Kidney (tissue), 14 donors: Measurements from ENCODE around the gene PKD1. TPM values are rescaled to one million over a fixed set of nuclear protein-coding genes. Genes with fewer than 3 reads are reported as not detected.

Experiments
- DNase-seq, 5 donors: peaks; one replicate each; pipeline ENCODE4 v3.0.0-alpha.2; 2013 to 2020
- FAIRE-seq: peaks from 2 replicates; lab custom pipeline; 2012; peaks lifted over from hg19 to GRCh38; lab: Jason Lieb, UNC
- H3K27ac ChIP-seq, 2 donors: one replicate each; pipeline ENCODE4 v1.7.0; 2013; ENCODE audit warnings: low read depth in 2 of 2, low read length in 2 of 2, inconsistent platforms in 1 of 2
- H3K27me3 ChIP-seq: one replicate; pipeline ENCODE4 v1.7.1; 2013; ENCODE audit warnings: low read length, inconsistent platforms; ENCODE audit not compliant: control insufficient read depth, insufficient read depth
- H3K36me3 ChIP-seq, 3 donors: one replicate each; pipeline versions ENCODE4 v1.7.0 to v1.7.1; 2013; ENCODE audit warnings: low read length in 3 of 3, control low read depth in 1 of 3, inconsistent platforms in 1 of 3; ENCODE audit not compliant: insufficient read depth in 3 of 3, control insufficient read depth in 2 of 3
- H3K4me1 ChIP-seq, 3 donors: one replicate each; pipeline versions ENCODE4 v1.7.0 to v1.7.1; 2013; ENCODE audit warnings: low read length in 3 of 3, inconsistent platforms in 1 of 3, low read depth in 1 of 3; ENCODE audit not compliant: control insufficient read depth in 2 of 3, insufficient read depth in 2 of 3
- H3K4me3 ChIP-seq, 3 donors: one replicate each; pipeline versions ENCODE4 v1.7.0 to v1.8.1; 2013; ENCODE audit warnings: low read length in 3 of 3, control low read depth in 1 of 3, inconsistent platforms in 1 of 3
- H3K9ac ChIP-seq, 3 donors: one replicate each; pipeline versions ENCODE4 v1.7.0 to v1.7.1; 2013; ENCODE audit warnings: low read length in 3 of 3, control low read depth in 1 of 3, inconsistent platforms in 1 of 3
- H3K9me3 ChIP-seq, 3 donors: one replicate each; pipeline versions ENCODE4 v1.7.0 to v1.7.1; 2013; ENCODE audit warnings: low read length in 3 of 3, control low read depth in 1 of 3, inconsistent platforms in 1 of 3; ENCODE audit not compliant: control insufficient read depth in 2 of 3, insufficient read depth in 1 of 3
- CTCF ChIP-seq: IDR thresholded peaks from 3 replicates; pipeline ENCODE4 v1.5.1; 2012; ENCODE audit warnings: mild to moderate bottlenecking, moderate library complexity, borderline replicate concordance; ENCODE audit not compliant: insufficient read depth; ENCODE audit errors: extremely low read depth
- intact Hi-C: fragments of 100-400 bp; cut with DNase I; formaldehyde crosslinking; loops from one replicate; pipeline ENCODE4 v1.11.1; 2022
- polyA plus RNA-seq: library from polyadenylated mRNA; stranded (reverse); fragments of 350-450 nt; fragmentation: Illumina TruSeq; extraction: RNeasy Lipid Tissue Mini Kit (QIAGEN cat#74804); gene quantifications from one replicate; pipeline ENCODE4 v1.2.3, GENCODE V29; 2014; ENCODE audit warnings: low read depth, low replicate concordance; ENCODE audit not compliant: insufficient read depth
- total RNA-seq: library from RNA; stranded (reverse); fragmentation: NEBNext Ultra II Directional; extraction: Animal tissue kit (Norgen Biotek cat#: 25700); gene quantifications from one replicate; pipeline ENCODE4 v1.2.1, GENCODE V29; 2021
- donor health status: control.
- donor health status: control.
- donor health status: control.
- donor health status: control.
- donor health status: control.
- donor health status: DM: yes; HTN: yes; CAD: no.
- donor health status: Normal renal cell carcinoma (clear cell type).

PKD1 gene
- total and polyA plus RNA-seq, 2 donors from 2014 or later: 16.2 to 88.3 TPM

GRCh38 chr16:2095918-2096582, 39.6 kb downstream of the PKD1 start:
- Histone ChIP-seq H3K27me3 (no peaks in the 10 kb centered on the region), H3K9me3 (no peaks in the 10 kb centered on the region), H3K36me3 (peaks cover 0 to 7% (median 2%) of the 10 kb centered on the region in 3 donors), H3K9ac (no peak overlapping the region), H3K4me1 (peaks cover 0 to 5% (median 3%) of the 10 kb centered on the region in 3 donors), H3K27ac (no peak overlapping the region), H3K4me3 (no peak overlapping the region)
- intact Hi-C loops: no loop called here
- peak in 1 of 5 donors; percentile 28 for DNase-seq
- no peak for FAIRE-seq
- TF ChIP-seq CTCF: no peak

GRCh38 chr16:2095315-2095853, 40.3 kb downstream of the PKD1 start:
- no peaks in the 10 kb centered on the region for H3K9me3 ChIP-seq
- peaks cover 0 to 7% (median 2%) of the 10 kb centered on the region in 3 donors for H3K36me3 ChIP-seq
- H3K4me1 ChIP-seq: peaks cover 0 to 5% (median 3%) of the 10 kb centered on the region in 3 donors
- TF ChIP-seq CTCF: no peak
- H3K9ac ChIP-seq: no peak overlapping the region
- no peak overlapping the region for H3K27ac ChIP-seq
- no peak overlapping the region for H3K4me3 ChIP-seq
- no peaks in the 10 kb centered on the region for H3K27me3 ChIP-seq
- FAIRE-seq: no peak
- intact Hi-C loops: no loop called here
- no peak for DNase-seq

- Histone ChIP-seq H3K9ac (no peak overlapping the region), H3K4me1 (peaks cover 0 to 17% (median 3%) of the 10 kb centered on the region in 3 donors), H3K27ac (no peak overlapping the region), H3K36me3 (peaks cover 0 to 8% (median 4%) of the 10 kb centered on the region in 3 donors), H3K4me3 (no peak overlapping the region), H3K27me3 (no peaks in the 10 kb centered on the region), H3K9me3 (no peaks in the 10 kb centered on the region)
- no peak for FAIRE-seq
- no peak for TF ChIP-seq CTCF
- intact Hi-C loops: no loop called here
- no peak for DNase-seq
Observed at GRCh38 chr16:2093793-2094192, 41.9 kb downstream of the PKD1 start.
